Brain microvascular endothelial cell (primary cell): Measurements from ENCODE around the gene ZRSR2.

Experiments
- DNase-seq: peaks from one replicate; pipeline ENCODE4 v3.0.0-alpha.2; 2020
- H3K27ac ChIP-seq: fragments of 250-450 bp; sonication (Bioruptor Pico); 2 replicates; pipeline ENCODE4 v1.5.1; 2020; ENCODE audit warnings: mild to moderate bottlenecking, moderate library complexity
- H3K27me3 ChIP-seq: fragments of 250-450 bp; sonication (Bioruptor Pico); replicated peaks from 2 replicates; pipeline ENCODE4 v1.5.1; 2020; ENCODE audit warnings: mild to moderate bottlenecking
- H3K36me3 ChIP-seq: fragments of 250-450 bp; sonication (Bioruptor Pico); replicated peaks from 2 replicates; pipeline ENCODE4 v1.5.1; 2020; ENCODE audit warnings: mild to moderate bottlenecking
- H3K4me3 ChIP-seq: 2 replicates; pipeline ENCODE4 v1.5.1; 2011; ENCODE audit warnings: low read depth, mild to moderate bottlenecking, control low read depth, low read length, moderate library complexity
- in situ Hi-C: cut with HindIII; loops from 2 replicates; pipeline ENCODE4 v1.10.0; 2017; ENCODE audit warnings: low sequenced_read_pairs, low pct_ligation_motif_present
- TF ChIP-seq, protein P1 (sequence below): IDR thresholded peaks from 2 replicates; pipeline ENCODE4 v1.5.1; 2011; ENCODE audit warnings: low read depth, mild to moderate bottlenecking, moderate library complexity, low read length, control low read depth, inconsistent platforms; ENCODE audit errors: missing control alignments

Gene ZRSR2

DNA sequence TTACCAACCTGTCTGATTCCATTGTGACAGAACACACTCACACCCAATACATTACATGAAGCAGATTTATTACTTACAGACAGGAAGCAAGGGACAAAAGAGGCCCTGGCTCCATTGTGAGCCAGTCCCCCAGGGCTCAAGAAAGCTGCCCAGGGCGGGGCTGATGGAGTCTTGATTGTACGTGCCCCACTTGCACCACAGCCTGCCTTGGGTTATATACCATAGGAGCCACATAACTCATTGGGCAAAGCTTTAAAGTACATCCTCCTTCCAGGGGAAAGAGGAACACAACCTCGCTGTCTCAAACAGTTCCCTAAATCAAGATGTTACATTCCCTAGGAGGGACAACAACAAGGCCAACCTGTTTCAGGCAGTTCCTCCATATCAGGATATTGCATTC lies 3.4 kb upstream of the ZRSR2 start:
- Histone ChIP-seq H3K4me3 (no peak overlapping the region), H3K36me3 (no peaks in the 10 kb centered on the region), H3K27me3 (no peaks in the 10 kb centered on the region), H3K27ac (no peak overlapping the region)
- DNase-seq, result no peak
- in situ Hi-C loops, result no loop called here
- TF ChIP-seq, protein P1, sequence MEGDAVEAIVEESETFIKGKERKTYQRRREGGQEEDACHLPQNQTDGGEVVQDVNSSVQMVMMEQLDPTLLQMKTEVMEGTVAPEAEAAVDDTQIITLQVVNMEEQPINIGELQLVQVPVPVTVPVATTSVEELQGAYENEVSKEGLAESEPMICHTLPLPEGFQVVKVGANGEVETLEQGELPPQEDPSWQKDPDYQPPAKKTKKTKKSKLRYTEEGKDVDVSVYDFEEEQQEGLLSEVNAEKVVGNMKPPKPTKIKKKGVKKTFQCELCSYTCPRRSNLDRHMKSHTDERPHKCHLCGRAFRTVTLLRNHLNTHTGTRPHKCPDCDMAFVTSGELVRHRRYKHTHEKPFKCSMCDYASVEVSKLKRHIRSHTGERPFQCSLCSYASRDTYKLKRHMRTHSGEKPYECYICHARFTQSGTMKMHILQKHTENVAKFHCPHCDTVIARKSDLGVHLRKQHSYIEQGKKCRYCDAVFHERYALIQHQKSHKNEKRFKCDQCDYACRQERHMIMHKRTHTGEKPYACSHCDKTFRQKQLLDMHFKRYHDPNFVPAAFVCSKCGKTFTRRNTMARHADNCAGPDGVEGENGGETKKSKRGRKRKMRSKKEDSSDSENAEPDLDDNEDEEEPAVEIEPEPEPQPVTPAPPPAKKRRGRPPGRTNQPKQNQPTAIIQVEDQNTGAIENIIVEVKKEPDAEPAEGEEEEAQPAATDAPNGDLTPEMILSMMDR, result no peak

DNA sequence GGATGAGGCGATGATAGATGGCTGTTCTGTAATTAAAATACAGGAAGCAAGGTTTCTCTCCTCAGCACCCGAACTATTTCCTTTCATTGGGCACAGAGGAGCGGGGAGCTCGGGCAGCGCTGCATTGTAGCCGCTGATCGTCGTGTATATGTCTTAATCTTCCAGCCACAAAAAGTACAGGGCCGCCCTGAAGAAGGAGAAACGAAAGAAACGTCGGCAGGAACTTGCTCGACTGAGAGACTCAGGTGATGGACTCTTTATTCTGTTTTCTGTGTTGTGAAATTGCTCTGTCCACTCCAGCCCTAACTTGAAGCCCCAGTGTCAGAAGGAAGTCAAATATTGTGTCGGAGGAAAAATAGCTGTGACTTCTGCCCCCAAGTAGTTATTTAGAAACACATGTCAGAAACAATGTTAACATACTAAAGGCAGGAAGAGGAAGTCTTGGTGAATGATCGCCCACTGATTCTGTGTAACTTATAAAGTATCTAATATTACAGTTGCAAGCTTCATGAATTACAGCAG lies 546 bp downstream of the ZRSR2 start:
- no peak for DNase-seq
- Histone ChIP-seq H3K27ac (peak overlapping the region; percentile 46), H3K4me3 (peak overlapping the region; percentile 98), H3K36me3 (peaks cover 2% of the 10 kb centered on the region), H3K27me3 (no peaks in the 10 kb centered on the region)
- in situ Hi-C loops, result no loop called here
- TF ChIP-seq, protein P1, result no peak

DNA sequence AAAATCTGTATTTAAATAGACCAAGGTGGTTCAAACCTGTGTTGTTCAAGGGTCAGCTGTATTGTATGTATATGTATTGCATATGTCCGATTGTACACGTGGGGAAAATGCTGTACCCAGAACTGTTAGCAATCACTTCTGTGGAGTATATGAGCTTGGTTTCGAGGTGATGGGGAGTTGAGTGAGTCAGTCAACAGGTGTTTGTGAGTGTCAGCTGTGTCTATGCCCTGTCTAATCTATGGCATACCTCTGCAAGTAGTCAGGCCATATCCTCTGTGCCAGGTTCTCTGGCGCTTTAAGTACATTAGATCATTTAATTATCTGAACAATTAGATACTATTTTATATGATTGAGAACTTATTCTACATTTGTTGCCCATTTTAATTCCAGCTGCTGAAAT lies 7.4 kb downstream of the ZRSR2 start:
- in situ Hi-C loops, result no loop called here
- TF ChIP-seq, protein P1, result no peak
- H3K27me3 ChIP-seq, result no peaks in the 10 kb centered on the region
- no peak overlapping the region for H3K4me3 ChIP-seq
- no peak for DNase-seq
- peaks cover 12% of the 10 kb centered on the region for H3K36me3 ChIP-seq
- no peak overlapping the region for H3K27ac ChIP-seq

DNA sequence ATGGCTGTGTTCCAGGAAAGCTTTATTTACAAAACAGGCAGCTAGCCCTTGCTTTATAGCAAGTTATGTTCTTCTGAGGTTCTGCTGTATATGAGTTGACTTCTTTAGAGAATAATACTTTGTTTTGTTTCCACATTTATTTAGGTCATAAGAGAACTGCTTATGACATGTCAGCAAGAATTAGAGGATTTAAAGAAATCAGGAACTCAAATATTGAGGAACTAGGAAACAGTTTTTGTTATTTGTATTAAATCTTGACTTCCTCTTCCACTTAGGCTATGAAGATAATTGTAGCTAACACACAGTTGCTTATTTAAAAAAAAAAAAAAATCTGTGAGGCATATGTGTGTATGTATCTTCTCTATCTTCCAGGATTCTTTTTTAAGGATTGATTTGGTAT lies 14.3 kb downstream of the ZRSR2 start:
- TF ChIP-seq, protein P1, result no peak
- H3K27me3 ChIP-seq, result no peaks in the 10 kb centered on the region
- no peak for DNase-seq
- no peak overlapping the region for H3K27ac ChIP-seq
- H3K4me3 ChIP-seq, result no peak overlapping the region
- peaks cover 30% of the 10 kb centered on the region for H3K36me3 ChIP-seq
- in situ Hi-C loops, result no loop called here

DNA sequence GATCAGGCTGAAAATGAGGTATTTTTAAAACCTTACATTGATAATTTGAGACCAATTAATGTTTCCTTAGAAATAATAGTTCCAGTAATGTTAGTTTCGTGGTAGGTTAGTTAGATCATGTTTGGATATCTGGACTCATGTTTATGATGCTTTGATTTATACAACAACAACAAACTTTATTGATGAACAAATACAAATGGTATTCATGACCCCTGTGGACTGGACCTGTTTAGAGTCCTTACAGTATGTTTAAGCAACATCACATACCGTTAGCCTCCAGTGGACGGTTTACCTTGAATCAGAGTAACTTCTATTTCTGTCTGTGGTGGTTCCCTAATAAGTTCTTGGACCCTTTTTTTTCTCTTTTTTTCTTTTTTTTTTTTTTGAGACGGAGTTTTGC lies 18.0 kb downstream of the ZRSR2 start:
- H3K36me3 ChIP-seq, result peaks cover 36% of the 10 kb centered on the region
- TF ChIP-seq, protein P1, result no peak
- in situ Hi-C loops, result no loop called here

DNA sequence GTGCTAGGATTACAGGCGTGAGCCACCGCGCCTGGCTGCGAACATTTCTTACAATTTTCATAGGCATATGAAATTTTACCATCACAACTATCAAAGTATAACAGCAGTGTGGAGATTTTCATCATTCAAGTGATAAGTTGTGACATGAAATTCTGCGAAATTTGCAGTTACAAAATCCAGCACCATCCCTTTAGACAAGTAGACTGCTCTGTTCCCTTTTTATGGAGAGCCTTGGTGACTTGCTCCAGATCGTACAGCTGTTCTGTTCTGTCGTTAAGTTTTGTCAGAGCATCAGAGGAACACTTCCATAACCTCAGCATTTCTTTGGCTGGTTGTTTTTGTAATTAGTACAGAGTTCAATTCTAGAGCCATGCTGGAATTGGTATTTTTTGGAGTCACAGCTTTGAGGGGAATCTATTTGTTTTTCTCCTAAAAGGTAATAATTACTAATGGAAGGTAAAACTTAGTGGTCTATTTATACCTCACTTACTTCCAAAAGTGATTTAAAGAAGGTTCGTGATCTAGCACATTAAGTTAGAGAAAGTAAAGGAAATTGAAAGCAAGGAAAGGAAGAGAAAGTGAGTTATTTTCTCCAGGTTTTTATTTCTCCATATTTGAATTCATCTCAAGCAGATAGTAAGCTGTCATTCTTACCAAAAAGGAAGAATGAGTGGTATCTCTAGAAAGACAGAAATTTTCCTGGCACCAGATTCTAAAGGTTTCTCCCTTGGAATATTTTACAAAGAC lies 22.1 kb downstream of the ZRSR2 start:
- DNase-seq, result no peak
- no peak overlapping the region for H3K4me3 ChIP-seq

More for the DNA sequence above, 18.0 kb downstream of the ZRSR2 start:
- no peak overlapping the region for H3K27ac ChIP-seq
- no peak overlapping the region for H3K4me3 ChIP-seq
- no peak for DNase-seq
- H3K27me3 ChIP-seq, result no peaks in the 10 kb centered on the region

More for the DNA sequence above, 22.1 kb downstream of the ZRSR2 start:
- Histone ChIP-seq H3K27me3 (no peaks in the 10 kb centered on the region), H3K36me3 (peaks cover 46% of the 10 kb centered on the region), H3K27ac (no peak overlapping the region)
- in situ Hi-C loops, result no loop called here
- TF ChIP-seq, protein P1, result no peak
